Stimulated activated CD4-positive, alpha-beta T cell treated with anti-CD3 and anti-CD28 coated beads, TNF-alpha, amount 100 ng/mL, for 48 hours (primary cell): Measurements from ENCODE around the gene SAE1.
"Not testable (repeated sequence)": the region's sequence is repeated elsewhere in the genome, so short reads cannot be mapped to it uniquely, and the experiment has no call there.

Source experiments
- DNase-seq, 3 donors: peaks; one replicate each; pipeline ENCODE4 v3.0.0-alpha.2; 2020; ENCODE audit warnings: low read depth in 3 of 3

Gene SAE1

GRCh38 chr19:47240996-47241918, 110.6 kb downstream of the SAE1 start:
- DNase-seq, result peak; percentile 58 to 93 (median 60)

- no peak for DNase-seq
Observed at GRCh38 chr19:47241919-47242577, 111.4 kb downstream of the SAE1 start.

DNA sequence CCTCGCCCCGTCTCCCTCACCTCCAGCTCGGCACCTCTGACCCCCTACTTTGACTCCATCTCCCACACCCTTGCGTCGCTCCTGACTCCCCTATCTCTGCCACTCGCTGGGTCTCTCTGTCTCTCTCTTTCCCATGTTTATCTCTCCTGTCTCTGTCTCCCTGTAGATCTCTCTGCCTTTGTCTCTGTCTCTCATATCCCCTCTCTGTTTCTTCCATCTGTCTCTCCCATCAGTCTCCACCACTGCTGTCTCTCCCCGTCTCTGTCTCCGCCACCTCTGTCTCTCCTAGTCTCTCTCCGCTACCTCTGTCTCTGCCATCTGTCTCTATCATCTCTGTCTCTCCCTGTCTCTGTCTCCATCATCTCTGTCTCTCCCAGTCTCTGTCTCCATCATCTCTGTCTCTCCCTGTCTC, 112.7 kb downstream of the SAE1 start:
- no peak for DNase-seq

DNA sequence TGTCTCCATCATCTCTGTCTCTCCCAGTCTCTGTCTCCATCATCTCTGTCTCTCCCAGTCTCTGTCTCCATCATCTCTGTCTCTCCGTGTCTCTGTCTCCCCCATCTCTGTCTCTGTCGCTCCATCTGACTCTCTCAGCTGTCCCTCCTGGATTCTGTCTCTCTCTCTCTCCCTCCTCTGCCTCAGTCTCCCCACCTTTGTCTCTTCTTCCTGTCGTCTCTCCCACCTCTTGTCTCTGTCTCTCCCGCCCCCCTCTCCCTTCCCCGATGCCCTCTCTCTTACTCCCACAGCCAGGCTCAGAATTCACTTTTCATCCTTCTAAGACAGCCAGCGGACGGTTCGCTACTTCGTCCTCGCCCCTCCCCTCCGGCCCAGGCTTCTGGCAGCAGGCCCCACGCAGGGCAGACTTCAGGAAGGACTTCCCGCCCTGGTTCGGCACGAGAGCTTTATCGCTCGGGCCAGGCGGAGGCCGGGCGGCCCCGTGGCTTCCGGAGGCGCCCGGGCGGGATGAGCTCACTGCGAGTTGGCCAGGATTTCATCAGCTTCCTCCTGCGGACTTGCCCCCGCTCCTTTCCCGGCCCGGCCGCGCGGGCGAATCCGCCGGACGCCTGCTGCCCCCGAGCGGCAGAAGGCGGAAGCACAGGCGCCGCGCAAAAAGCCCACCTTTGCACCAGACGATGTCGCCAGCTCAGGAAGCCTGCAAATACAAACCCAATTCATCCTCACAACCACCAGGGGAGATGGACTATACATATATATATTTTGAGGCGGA, 113.3 kb downstream of the SAE1 start:
- peak; percentile 83 to 90 (median 84) for DNase-seq

- peak; percentile 65 to 74 (median 68) for DNase-seq
Observed at GRCh38 chr19:47247308-47247990, 116.8 kb downstream of the SAE1 start.

DNA sequence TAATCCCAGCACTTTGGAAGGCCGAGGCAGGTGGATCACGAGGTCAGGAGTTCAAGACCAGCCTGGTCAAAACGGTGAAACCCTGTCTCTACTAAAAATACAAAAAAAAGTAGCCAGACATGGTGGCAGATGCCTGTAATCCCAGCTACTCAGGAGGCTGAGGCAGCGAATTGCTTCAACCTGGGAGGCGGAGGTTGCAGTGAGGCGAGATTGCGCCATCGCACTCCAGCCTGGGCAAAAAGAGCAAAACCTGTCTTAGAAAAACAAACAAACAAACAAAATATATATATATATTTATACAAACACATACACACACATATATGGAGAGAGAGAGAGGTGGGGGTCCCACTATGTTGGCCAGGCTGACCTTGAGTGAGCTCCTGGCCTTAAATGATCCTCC, 122.4 kb downstream of the SAE1 start:
- not testable (repeated sequence) for DNase-seq

DNA sequence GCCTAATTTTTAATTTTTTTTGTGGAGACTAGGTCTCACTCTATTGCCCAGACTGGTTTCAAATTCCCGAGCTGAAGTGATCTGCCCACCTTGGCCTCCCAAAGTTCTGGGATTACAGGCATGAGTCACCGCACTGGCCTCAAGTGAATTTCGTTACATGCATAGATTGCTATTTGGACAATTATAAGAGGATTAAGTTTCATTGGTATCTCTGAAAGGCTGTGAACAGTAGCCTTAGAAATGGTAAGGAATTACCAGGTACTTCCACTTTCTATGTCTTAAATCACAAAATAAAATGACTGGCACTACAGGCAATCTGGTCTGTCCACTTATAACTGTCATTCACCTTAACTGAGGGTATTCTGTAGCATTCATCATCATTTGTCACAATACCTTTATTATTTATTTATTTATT, 122.8 kb downstream of the SAE1 start:
- no peak for DNase-seq

DNA sequence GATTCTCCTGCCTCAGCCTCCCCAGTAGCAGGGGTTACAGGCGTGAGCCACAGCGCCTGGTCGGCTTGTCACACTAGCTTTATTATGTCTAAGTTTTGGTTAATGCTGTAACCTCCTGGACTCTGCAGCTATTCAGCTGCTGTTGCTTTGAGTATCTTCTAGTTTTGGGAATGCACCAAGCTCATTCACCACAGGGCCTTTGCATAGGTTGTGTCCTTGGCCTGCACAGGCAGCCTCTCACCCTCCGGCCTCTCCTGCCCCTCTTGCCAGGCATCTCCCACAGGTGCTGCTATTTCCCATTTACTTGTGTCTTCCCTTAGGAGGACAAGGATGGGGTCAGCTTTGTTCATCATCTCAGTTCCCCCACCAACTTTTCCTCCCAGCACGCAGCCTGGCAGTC, 123.3 kb downstream of the SAE1 start:
- DNase-seq, result no peak

- DNase-seq, result peak; percentile 93 to 97 (median 93)
Observed at GRCh38 chr19:47255879-47256692, 125.5 kb downstream of the SAE1 start, which contains the start of gene CCDC9. CCDC9 (plus strand) TSS chr19:47256525; CDS start chr19:47258401, 1,876 bp downstream.

DNA sequence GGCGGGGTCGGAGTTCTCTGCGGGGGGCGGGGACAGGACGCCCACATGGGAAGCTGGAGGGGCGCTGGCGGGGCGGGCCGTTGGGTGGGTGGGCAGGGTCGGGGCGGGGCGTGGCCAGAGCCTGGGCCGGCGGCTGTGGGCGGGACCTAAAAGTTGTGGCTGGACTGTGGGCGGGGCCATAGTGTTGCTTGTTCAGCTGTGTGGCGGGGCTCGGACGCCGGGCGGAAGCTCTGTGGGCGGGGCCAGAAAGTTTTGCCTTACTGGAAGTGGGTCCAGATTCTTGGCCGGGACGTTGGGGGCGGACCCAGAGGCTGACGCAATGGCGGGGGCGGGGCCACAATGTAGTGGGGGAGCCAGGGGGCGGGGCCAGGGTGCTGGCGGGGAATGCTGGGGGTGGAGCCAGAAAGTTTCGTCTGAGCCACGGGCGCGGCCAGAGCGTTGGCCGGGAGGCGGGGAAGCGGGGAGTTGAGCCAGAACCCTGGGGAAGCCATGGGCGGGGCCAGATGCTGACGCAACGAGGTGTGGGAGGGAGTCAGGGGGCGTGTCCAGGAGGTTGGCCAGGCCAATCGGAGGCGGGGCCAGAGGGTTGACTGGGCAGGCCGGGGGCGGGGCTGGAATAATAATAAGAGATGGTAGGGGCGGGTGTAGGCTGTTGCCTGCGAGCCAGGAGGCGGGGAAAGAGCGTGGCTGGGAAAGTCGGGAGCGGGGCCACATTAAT, 126.2 kb downstream of the SAE1 start:
- DNase-seq, result peak; percentile 100

- DNase-seq, result no peak
Observed at GRCh38 chr19:47257411-47258169, 127.0 kb downstream of the SAE1 start.

DNA sequence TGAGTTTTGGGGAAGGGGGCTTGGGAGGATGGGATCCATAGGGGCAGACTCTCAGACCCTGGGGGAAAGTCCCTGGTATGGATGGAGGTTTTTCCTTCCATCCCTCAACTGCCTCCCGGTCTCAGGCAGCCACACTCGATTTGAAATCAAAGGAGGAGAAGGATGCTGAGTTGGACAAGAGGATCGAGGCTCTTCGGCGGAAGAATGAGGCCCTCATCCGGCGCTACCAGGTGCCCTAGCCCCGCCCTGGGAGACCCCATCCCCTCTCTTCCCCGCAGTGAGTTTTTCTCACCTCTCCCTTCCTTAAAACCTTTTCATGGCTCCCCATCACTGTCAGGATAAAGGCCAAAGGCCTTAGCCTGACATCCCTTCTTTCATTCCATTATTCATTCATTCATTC, 127.8 kb downstream of the SAE1 start:
- DNase-seq, result no peak

- no peak for DNase-seq
Observed at GRCh38 chr19:47258895-47259555, 128.4 kb downstream of the SAE1 start.
